HG03460 (cell line): ENCODE measurements around the gene CRABP1.
A peak's percentile ranks its signal among the peaks of the same experiment; 100 is the strongest.

Experiments used
- ATAC-seq: cut with Tn5 transposase; IDR thresholded peaks from one replicate; pipeline ENCODE4 v1.9.1; 2021; ENCODE audit not compliant: unreplicated experiment

The CRABP1 gene

DNA sequence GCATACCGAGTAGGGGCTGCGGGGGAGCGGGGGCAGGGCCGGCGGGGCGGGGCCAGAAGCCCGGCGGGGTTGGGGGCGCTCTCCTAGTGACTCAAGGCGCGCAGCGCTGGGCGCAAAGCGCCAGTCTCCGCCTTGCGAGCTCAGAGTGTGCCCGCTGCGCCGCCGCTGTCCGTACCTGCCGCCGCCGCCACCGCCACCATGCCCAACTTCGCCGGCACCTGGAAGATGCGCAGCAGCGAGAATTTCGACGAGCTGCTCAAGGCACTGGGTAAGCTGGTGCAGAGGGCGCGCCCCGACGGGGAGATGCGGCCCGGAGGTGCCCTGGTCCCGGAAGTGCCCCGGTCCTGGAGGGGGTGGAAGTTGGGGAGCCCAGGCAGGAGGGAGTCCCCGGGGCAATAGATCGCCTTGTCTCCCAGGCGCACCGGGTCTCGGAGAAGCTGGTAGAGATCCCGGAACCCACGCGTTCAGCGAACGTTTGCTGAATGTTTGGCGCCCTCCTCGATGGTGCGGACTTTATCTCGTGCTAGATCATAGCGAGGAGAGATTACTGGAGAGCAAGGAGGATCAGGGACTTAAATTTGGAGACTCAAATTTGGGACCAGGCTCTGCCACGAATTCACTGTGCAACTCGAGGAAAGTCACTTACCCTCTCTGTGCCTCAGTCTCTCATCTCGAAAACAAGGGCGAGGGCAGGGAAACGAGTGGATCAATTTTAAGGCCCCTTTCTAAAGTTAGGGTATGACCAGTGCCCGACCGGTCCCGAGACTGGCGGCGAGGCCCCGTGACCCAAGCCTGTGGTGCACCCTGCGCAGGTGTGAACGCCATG is at the start of gene CRABP1:
Gene CRABP1 (plus strand): TSS at position 123 of the 826 bp plus-strand sequence. CDS start 76 bp downstream, at position 199.
- ATAC-seq = no peak

- ATAC-seq = no peak
These were observed 49.1 kb upstream of the CRABP1 start for GRCh38 chr15:78291052-78291451.

DNA sequence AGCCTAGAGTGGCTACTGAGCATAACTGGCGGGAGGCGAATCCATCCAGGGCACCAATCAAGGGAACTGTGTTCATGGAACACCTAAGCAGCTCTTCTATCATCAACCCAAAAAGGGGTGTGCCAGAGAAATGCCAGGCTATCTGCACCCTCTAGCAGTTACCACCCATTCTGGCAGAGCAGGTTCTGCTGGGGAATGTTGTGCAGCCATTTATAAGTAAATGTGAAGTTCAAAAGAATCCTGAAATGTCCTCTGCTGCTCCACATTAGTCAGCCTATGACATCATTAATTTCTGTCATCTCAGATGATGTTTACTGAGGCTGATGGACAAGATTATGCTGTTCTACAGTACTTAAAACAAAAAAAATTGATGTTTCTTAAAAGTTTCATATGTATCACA is 48.5 kb upstream of the CRABP1 start:
- ATAC-seq = no peak

GRCh38 chr15:78292219-78292618 is 47.9 kb upstream of the CRABP1 start:
- ATAC-seq = no peak

GRCh38 chr15:78299101-78299930 is 40.8 kb upstream of the CRABP1 start, which contains the start of gene SKIC8:
SKIC8 (minus strand) TSS chr15:78299609; CDS start chr15:78295686, 3,923 bp downstream.
- peak; percentile 86 for ATAC-seq

DNA sequence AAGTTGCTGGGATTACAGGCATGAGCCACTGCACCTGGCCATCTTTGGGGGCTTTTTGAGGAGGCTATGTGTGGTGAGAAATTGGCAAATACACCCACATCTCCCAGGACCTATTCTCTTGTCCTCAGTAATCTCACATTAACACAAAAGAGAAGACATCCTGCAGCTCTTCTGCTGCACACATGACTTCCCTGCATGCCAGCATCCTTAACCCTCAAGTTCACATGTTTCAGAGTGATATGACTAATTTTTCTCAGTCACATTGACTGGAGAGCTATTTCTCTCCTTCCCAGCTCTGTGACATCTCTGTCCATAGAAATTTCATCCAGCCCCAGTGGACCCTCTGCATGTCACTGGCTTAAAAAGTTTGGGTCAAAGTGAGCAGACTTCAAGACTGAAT is 38.8 kb upstream of the CRABP1 start:
- ATAC-seq = no peak

- no peak for ATAC-seq
These were observed 38.3 kb upstream of the CRABP1 start for GRCh38 chr15:78301828-78302227.

DNA sequence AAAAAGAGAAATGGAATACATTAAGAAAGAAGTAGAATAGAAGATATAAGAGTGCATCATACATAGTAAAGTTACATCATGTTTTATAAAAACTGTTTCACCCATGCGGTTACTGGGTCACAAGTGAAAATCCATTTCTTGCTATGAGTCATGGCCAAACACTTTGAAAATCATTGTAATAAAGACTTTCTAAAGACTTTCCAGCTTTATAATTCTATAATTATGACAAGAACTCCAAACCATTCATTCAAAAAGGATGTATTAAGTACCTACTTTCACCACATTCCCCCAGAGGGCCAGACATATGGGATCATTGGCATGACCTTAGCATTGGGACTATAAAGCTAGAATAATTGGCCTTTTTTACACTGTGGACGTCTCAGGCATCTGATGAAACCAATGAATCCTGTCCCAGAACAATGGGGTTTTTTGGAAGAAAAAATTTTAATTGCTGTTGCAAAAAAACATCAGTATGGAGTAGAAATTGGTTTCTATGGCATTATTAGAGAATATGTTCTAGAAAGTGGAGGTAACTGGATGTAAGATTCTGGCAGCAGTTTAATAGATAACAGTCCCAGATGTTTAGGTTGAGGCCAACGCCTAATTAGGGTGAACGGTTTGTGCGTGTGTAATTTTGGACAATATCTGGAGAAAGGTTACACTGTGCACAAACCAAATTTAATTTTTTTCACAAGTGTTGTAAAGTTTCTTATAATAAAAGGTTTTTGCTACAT is 37.4 kb upstream of the CRABP1 start:
- ATAC-seq = no peak

DNA sequence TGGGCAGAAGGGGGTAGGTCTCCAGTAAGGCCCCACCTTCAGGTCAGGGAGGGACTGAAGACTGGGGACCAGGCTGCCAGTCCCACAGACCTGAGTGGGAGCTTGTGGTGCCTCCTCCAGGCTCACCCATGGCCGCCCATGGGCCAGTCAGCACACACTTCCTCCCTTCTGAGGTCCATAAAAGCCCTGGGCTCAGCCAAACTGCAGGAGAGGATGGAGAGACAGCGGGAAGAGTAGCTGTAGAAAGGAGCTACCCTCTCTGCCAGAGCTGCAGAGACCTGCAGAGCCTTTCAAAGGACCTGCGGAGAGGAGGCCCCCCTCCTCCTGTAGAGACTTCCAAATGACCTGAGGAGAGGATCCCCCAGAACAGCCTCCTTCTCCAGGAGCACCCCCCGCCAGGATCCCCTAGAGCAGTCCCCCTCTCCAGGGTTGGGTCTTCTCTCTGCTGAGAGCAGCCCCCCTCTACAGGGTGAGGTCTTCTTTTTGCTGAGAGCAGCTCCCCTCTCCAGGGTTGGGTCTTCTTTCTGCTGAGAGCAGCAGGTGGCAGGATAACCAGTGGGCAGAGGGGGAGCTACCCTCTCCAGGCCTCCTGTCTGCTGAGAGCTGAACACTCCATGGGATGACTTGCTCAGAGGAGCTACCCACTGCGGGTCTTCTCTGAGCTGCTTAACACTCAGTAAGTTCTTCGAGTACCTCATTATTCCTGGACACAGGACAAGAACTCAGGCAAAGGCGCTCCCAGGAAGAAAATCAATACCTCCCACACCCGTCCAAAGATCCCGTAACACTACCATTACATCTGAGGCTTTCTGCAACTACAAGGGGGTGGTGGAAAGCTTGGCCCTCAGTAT is 35.7 kb upstream of the CRABP1 start:
- no peak for ATAC-seq

- ATAC-seq = no peak
These were observed 33.9 kb upstream of the CRABP1 start for GRCh38 chr15:78306176-78306774.

GRCh38 chr15:78307976-78308375 is 32.2 kb upstream of the CRABP1 start:
- no peak for ATAC-seq

DNA sequence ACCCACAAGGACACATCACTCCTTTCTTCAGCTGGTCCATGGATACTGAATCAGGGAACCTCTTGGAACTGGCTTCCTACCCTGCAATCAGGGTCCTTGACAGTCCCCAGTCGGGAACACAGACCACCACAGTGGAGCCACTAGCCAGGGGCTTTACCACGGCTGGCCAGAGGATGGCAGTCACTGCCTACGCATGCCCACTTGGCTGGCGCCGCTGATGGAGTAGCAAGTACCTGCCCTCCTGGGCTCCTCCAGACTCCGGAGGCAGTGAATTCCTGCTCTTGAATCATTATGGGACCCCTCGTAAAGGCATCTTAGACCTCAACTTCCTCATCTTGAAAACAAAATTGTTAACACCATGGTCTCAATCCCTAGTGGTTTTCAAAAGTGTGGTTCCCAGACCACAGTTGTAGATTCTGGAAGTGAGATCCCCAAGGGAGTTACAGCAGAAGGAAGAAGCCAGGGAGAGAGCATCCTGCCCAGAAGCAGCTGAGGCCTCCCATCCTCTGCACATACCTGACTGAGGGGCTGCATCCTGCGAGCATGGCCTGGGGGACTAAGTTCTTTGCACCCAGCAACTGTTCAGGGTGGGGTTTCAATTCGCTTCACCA is 31.6 kb upstream of the CRABP1 start:
- ATAC-seq = no peak

DNA sequence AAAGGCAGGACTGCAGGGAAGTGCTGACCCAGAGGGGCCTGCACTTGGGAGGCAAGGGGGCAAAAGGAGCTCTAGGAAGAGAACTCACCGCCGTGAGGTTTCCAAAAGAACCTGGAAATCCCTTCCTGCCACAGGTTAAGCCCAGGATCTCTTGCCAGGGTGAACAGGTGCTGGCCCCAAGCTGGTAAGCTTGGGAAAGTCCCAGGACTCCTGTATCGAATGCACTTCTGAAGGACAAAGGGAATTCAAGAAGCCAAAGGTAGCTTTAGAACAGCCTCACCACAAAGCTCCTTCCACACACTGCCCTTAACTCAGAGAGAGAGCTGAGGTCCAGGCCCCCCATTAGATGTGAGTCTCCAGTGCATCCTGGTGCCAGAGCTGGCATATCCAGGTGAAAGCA is 28.9 kb upstream of the CRABP1 start:
- ATAC-seq = no peak

- no peak for ATAC-seq
These were observed 27.6 kb upstream of the CRABP1 start for GRCh38 chr15:78312536-78312935.

DNA sequence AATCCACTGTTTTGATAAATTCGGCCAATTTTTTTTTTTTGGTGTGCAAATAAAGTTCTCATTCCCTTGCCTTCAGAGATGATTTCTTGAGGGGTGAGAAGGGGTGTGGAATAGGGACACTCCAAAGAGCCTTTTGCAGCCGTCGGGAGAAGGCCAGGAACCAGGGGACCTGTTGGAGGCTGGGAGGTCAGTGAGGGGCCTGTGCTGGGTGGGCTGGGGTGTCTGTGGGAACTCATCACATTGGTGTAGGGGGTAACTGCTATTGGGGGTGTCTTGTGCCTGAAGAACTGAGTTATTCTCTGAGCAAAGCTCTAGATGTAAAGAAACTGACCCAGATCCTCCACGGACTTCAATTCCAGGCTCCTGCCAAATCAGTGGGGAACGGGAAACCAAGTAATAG is 27.2 kb upstream of the CRABP1 start:
- ATAC-seq = no peak

GRCh38 chr15:78313383-78313782 is 26.8 kb upstream of the CRABP1 start:
- no peak for ATAC-seq

GRCh38 chr15:78314181-78314581 is 26.0 kb upstream of the CRABP1 start:
- no peak for ATAC-seq

- no peak for ATAC-seq
These were observed 24.4 kb upstream of the CRABP1 start for GRCh38 chr15:78315686-78316282.
